Gastrocnemius medialis (tissue), 4 donors: ENCODE measurements around the gene CDK10.

Source experiments
- POLR2A ChIP-seq, 2 donors: fragments of 450-650 bp; IDR thresholded peaks; one replicate each; pipeline ENCODE4 v1.6.1; 2017; ENCODE audit warnings: antibody characterized with exemption in 2 of 2, mild to moderate bottlenecking in 2 of 2, moderate library complexity in 2 of 2
- TF ChIP-seq, protein P1 (sequence below), 5 experiments: fragments of 450-650 bp in 3 of 5; fragments of 200-600 bp in 2 of 5; sonication (generic) in 2 of 5; IDR thresholded peaks in 4 of 5; conservative IDR thresholded peaks in 1 of 5; 1 replicate in 4 of 5; 2 replicates in 1 of 5; pipeline ENCODE4 v1.5.1; 2016 to 2019; ENCODE audit warnings: antibody characterized with exemption in 5 of 5, mild to moderate bottlenecking in 3 of 5, moderate library complexity in 3 of 5

DNA sequence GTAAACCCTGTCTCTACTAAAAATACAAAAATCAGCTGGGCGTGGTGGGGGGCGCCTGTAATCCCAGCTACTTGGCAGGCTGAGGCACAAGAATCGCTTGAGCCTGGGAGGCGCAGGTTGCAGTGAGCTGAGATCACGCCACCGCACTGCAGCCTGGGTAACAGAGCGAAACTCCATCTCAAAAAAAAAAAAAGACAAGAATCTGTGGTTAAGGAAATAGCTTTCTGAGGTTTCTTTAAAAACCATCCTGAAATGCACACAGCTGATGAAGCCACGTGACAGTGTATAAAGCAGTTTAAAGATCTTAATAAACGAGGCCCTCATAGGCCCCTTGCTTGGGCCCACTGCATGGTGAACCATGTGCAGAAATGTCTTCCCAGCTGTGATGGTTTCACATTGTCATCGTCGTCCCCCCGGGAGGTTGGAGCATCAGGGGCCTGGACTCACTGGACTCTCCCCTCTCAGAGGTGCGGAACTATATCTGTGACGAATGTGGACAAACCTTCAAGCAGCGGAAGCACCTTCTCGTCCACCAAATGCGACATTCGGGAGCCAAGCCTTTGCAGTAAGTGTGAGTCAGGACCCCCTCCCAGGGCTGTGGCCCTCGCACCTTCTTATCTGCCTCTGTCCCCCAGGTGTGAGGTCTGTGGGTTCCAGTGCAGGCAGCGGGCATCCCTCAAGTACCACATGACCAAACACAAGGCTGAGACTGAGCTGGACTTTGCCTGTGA is 51.0 kb downstream of the CDK10 start:
- TF ChIP-seq, protein P1, sequence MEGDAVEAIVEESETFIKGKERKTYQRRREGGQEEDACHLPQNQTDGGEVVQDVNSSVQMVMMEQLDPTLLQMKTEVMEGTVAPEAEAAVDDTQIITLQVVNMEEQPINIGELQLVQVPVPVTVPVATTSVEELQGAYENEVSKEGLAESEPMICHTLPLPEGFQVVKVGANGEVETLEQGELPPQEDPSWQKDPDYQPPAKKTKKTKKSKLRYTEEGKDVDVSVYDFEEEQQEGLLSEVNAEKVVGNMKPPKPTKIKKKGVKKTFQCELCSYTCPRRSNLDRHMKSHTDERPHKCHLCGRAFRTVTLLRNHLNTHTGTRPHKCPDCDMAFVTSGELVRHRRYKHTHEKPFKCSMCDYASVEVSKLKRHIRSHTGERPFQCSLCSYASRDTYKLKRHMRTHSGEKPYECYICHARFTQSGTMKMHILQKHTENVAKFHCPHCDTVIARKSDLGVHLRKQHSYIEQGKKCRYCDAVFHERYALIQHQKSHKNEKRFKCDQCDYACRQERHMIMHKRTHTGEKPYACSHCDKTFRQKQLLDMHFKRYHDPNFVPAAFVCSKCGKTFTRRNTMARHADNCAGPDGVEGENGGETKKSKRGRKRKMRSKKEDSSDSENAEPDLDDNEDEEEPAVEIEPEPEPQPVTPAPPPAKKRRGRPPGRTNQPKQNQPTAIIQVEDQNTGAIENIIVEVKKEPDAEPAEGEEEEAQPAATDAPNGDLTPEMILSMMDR (IDR thresholded peaks at IDR 0.05 in 4 of 5, conservative IDR thresholded peaks at IDR 0.05 in 1 of 5) = no peak
- no peak for TF ChIP-seq POLR2A (IDR thresholded peaks at IDR 0.05)
